Measurements from ENCODE around the gene GRIP2.

GRIP2 gene

GRCh38 chr3:14561051-14561960 is 21.2 kb upstream of the GRIP2 start:
- DNase-seq (ENCODE audit: low spot score) = no peak

DNA sequence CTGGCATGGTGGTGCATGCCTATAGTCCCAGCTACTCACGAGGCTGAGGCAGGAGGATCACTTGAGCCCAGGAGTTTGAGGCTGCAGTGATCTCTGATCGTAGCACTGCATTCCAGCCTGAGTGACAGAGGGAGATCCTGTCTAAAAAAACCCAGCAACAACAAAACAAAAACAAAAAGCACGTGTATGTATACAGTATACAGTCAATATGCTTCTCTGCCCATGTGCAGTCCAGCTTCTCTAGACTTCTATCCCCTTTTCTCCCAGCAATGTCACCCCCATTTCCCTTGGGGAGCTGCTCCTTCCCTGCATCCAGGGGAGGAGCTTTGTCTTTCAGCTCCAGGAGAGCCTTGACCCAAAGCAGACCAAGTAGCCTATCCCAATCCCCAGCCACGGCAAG is 20.0 kb upstream of the GRIP2 start:
- DNase-seq (ENCODE audit: low spot score) = no peak

- DNase-seq (ENCODE audit: low spot score) = no peak
Observed at GRCh38 chr3:14558029-14558428, 17.9 kb upstream of the GRIP2 start.

DNA sequence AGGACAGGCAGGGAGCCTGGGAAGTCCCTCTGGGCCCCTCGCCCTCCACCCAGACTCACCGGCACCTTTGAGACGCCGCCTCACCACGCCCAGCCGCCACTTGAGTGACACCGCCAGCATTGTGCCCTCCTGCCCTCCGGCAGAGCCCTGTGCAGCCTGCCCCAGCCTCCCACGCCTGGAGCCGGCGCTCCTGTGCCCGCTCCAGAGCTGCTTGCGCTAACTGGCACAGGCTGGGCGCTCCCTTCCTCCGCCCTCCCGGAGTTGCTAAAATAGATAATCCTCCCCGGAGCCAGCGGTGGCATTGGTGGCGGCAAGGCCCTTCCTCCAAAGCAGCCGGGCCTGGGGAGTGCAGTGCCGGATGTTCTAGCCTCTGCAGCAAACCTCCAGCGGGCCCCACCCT is 15.7 kb upstream of the GRIP2 start:
- DNase-seq (ENCODE audit: low spot score) = no peak

- no peak for DNase-seq (ENCODE audit: low spot score)
Observed at GRCh38 chr3:14554715-14555114, 14.6 kb upstream of the GRIP2 start.

GRCh38 chr3:14553871-14554270 is 13.7 kb upstream of the GRIP2 start:
- DNase-seq (ENCODE audit: low spot score) = no peak

DNA sequence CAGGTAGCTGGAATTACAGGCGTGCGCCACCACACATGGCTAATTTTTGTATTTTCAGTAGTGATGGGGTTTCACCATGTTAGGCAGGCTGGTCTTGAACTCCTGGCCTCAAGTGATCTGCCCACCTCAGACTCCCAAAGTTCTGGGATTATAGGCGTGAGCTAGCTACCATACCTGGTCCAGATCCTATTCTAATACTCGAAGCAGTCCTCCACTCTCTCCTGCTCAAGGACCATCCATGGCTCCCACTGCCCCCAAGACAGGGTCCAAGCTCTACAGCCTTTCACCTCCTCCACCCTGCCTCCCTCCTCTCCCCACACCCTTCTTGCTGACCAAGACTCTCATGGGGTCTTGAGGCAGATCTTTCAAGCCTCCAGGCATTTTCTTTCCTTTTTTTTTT is 12.6 kb upstream of the GRIP2 start:
- no peak for DNase-seq (ENCODE audit: low spot score)

DNA sequence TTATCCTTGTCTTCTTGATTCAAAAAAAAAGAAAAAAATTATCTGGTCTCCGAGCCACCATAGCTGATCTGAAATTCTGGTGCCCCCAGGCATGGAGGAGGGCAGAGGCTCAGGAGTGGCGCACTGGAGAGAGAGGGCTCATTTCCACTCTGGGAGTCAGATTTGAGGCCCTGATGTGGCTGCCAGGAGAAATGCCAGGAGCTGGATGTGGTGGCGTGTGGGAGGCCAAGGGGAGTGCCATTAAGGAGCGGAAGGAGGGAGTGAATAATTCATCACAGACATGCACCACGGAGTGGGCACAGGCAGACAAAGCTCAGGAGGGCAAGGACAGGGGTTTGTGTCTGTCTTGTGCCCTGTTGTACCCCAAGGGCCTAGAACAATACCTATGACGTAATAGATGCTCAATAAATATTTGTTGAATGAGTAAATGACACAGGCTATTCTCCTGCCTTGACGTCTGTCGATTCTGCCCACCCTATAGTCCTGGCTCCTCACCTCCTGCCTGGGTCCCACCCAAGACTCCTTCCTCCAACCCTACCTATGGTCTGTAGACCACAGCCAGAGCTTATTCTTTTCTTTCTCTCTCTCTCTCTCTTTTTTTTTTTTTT is 12.0 kb upstream of the GRIP2 start:
- DNase-seq (ENCODE audit: low spot score) = no peak

GRCh38 chr3:14550651-14551611 is 10.8 kb upstream of the GRIP2 start:
- DNase-seq (ENCODE audit: low spot score) = no peak

DNA sequence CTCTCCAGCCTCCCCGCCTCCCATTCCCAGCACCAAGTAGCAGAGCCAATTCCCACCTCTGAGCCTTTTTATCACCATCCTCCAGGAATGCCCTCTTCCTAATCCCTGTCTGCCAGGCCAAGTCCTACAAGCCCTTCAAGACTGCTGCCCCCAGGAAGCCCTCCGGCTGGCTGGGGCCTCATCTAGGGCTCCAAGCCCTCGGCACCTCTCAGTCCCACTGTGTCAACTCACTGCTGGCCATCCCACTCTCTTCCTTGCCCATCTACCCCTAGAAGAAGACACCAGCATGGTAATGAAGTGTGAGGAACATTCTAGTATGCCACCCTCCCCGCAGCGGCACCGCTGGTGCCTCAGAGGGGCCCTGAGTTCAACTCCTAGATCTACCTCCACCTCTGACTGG is 10.0 kb upstream of the GRIP2 start:
- no peak for DNase-seq (ENCODE audit: low spot score)

GRCh38 chr3:14549256-14549919 is 9.2 kb upstream of the GRIP2 start:
- DNase-seq (ENCODE audit: low spot score) = no peak

DNA sequence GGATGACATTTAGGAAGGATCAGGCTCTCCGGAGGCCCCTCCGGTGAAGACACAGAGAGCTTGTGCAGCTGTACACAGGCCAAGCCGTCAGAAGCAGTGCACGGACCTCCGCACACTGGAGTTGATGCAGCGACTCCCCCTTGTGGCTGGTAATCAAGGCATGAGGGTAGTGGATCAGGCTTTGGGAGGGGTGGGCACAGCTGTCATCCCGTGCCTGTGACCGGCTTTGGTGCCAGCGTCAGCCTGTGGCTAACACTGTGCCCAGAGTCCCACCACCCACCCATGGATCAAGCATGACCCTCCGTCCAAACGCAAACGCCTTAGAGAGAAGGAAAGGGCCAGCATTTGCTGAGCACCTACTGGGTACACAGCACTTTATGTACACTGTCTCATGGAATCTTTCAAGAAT is 8.2 kb upstream of the GRIP2 start:
- no peak for DNase-seq (ENCODE audit: low spot score)

DNA sequence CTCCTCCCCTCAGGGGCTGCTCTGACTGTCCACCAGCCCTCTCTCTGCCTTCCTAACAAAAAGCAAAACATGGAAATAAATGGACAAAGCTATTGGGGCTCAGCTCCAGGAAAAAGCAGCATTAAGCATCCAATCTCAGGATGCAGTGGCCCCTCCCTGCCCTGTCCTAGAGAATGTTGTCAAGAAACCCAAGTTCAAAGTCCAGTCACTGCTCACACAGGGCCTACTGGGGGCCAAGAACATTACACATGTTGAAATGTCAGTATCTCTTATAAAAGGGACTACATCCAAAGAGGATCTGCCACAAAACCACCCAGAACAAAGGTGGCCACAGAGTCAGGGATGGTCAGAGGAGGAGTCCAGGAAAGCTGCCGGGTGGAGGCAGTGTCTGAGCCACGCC is 7.6 kb upstream of the GRIP2 start:
- DNase-seq (ENCODE audit: low spot score) = no peak

DNA sequence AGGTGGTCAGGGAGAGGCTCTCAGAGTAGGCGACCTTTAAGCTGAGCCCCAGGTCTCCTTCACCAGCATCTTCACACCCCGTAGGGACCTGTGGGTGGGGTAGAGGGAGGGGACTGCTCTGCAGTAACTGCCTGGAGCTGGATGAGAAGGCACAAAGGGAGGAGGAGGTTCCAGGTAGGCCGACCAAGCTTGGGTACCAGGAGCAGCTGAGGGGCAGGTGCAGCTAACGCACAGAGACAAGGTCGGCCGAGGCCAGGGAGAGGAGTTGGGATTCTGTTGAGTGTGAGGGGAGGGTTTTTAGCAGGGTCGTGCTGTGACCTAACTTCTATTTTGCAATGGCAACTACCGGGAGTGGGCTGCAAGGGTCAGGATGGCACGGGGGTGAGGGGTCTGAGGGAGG is 5.9 kb upstream of the GRIP2 start:
- DNase-seq (ENCODE audit: low spot score) = no peak

GRCh38 chr3:14545251-14545635 is 5.1 kb upstream of the GRIP2 start:
- DNase-seq (ENCODE audit: low spot score) = no peak

GRCh38 chr3:14544282-14545250 is 4.4 kb upstream of the GRIP2 start:
- no peak for DNase-seq (ENCODE audit: low spot score)

GRCh38 chr3:14543446-14543845 is 3.3 kb upstream of the GRIP2 start:
- DNase-seq (ENCODE audit: low spot score) = no peak

- no peak for DNase-seq (ENCODE audit: low spot score)
Observed at GRCh38 chr3:14542656-14543055, 2.5 kb upstream of the GRIP2 start.

DNA sequence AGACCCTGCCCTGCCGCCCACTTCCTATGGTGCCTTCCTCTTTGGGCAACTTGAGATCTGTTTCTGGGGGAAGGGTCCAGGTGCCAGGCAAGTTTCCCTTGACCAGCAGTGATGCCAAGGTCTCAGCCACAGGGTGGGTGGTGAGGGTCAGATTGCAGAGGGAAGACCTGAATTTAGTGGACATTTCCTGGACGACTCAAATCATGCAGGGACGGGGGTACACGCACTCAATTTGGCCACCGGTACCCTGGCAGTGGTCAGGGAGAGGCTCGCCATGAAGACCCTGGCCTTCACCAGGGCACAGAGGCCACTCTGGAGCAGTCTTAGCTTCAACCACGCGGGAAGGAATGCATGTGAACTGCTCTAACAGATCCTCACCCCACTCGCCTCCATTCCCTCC is 1.5 kb upstream of the GRIP2 start:
- DNase-seq (ENCODE audit: low spot score) = no peak

GRCh38 chr3:14540821-14541385 is 761 bp upstream of the GRIP2 start:
- no peak for DNase-seq (ENCODE audit: low spot score)

- DNase-seq (ENCODE audit: low spot score) = no peak
Observed at GRCh38 chr3:14539384-14539741, 779 bp downstream of the GRIP2 start.
